BLaER1 treated with 17β-estradiol and CSF1 and Interleukin-3, amounts not matched to agents 10 nM and 100 nM (cell line): Measurements from ENCODE around the gene MS4A14.
"Not testable (repeated sequence)": the region's sequence is repeated elsewhere in the genome, so short reads cannot be mapped to it uniquely, and the experiment has no call there.

ENCODE experiments used
- H3K27ac ChIP-seq, 11 experiments: shearing (Covaris generic); formaldehyde crosslinking; 2 replicates each; pipeline ENCODE4 v1.8.1; 2022
- H3K27me3 ChIP-seq, 11 experiments: shearing (Covaris generic); formaldehyde crosslinking; 2 replicates each; pipeline ENCODE4 v1.8.1; 2022
- H3K36me3 ChIP-seq, 11 experiments: shearing (Covaris generic); formaldehyde crosslinking; 2 replicates each; pipeline ENCODE4 v1.8.1; 2022
- H3K4me1 ChIP-seq, 10 experiments: shearing (Covaris generic); formaldehyde crosslinking; 2 replicates each; pipeline ENCODE4 v1.8.1; 2022
- H3K4me2 ChIP-seq, 11 experiments: shearing (Covaris generic); formaldehyde crosslinking; 2 replicates each; pipeline ENCODE4 v1.8.1; 2022
- H3K4me3 ChIP-seq, 10 experiments: shearing (Covaris generic); formaldehyde crosslinking; 2 replicates each; pipeline ENCODE4 v1.8.1; 2022
- H3K9ac ChIP-seq, 11 experiments: shearing (Covaris generic); formaldehyde crosslinking; 2 replicates each; pipeline ENCODE4 v1.8.1; 2022
- H3K9me3 ChIP-seq, 11 experiments: shearing (Covaris generic); formaldehyde crosslinking; replicated peaks in 1 of 11; 2 replicates each; pipeline ENCODE4 v1.8.1; 2022
- H4K20me1 ChIP-seq, 11 experiments: shearing (Covaris generic); formaldehyde crosslinking; 2 replicates each; pipeline ENCODE4 v1.8.1; 2022
- Cebpa-rat ChIP-seq, 11 experiments: shearing (Covaris generic); IDR thresholded peaks; 2 replicates each; pipeline ENCODE4 v1.8.1; 2022

Gene MS4A14

GRCh38 chr11:60363542-60364470, 32.5 kb upstream of the MS4A14 start:
- Histone ChIP-seq H3K4me2 (peak overlapping the region; percentile 23 to 87 (median 61)), H3K27me3 (no peaks in the 10 kb centered on the region), H3K4me3 (peak overlapping the region in 3 of 10 experiments; percentile 6 to 36 (median 32); a peak in 4 of 20 replicates), H4K20me1 (no peaks in the 10 kb centered on the region), H3K4me1 (peaks cover 12 to 69% (median 17%) of the 10 kb centered on the region in 10 experiments), H3K27ac (peak overlapping the region; percentile 26 to 99 (median 58); a peak in 21 of 22 replicates), H3K9me3 (peaks cover 49 to 68% (median 57%) of the 10 kb centered on the region in 11 experiments), H3K36me3 (peaks cover 0 to 14% (median 7%) of the 10 kb centered on the region in 11 experiments; a peak in 8 of 22 replicates), H3K9ac (peak overlapping the region in 6 of 11 experiments; percentile 6 to 91 (median 46); a peak in 9 of 22 replicates)
- no peak for TF ChIP-seq Cebpa-rat (IDR thresholded peaks at IDR 0.05)

- peaks cover 12 to 94% (median 18%) of the 10 kb centered on the region in 10 experiments for H3K4me1 ChIP-seq
- H3K27me3 ChIP-seq, H3K36me3 ChIP-seq, H4K20me1 ChIP-seq, H3K4me3 ChIP-seq: not testable (repeated sequence)
- peaks cover 35 to 58% (median 41%) of the 10 kb centered on the region in 11 experiments for H3K9me3 ChIP-seq
- peak overlapping the region in 2 of 11 experiments; percentile 79 to 91; a peak in 5 of 22 replicates for H3K9ac ChIP-seq
- peak overlapping the region in 2 of 11 experiments; percentile 82 to 87; a peak in 6 of 22 replicates for H3K4me2 ChIP-seq
- peak overlapping the region in 5 of 11 experiments; percentile 55 to 99 (median 80); a peak in 9 of 22 replicates for H3K27ac ChIP-seq
Measured at GRCh38 chr11:60366262-60366904, 29.9 kb upstream of the MS4A14 start.

DNA sequence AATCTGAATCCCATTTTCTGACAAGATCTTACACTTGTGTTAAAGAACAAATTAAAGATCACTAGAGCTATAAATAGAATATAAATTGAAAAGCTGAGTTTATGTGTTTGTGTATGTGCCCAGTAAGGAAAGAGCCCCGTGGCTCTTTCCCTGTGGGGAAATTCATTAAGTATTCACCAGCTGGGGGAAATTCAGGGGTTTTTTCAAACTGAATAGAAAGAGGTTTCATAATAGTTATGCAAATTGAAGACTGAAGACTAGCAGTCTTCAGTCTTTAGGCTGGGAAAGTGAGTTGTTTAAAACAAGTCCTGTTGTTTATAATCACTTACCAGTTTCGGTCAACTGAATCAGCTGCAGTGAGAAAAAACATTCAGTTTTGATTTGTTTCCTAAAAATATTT, 29.2 kb upstream of the MS4A14 start:
- peaks cover 12 to 95% (median 21%) of the 10 kb centered on the region in 10 experiments for H3K4me1 ChIP-seq
- peaks cover 29 to 55% (median 39%) of the 10 kb centered on the region in 11 experiments for H3K9me3 ChIP-seq
- TF ChIP-seq Cebpa-rat (IDR thresholded peaks at IDR 0.05) = no peak; a peak in 1 of 22 replicates
- H3K27ac ChIP-seq = peak overlapping the region in 6 of 11 experiments; percentile 9 to 99 (median 69); a peak in 10 of 22 replicates
- no peaks in the 10 kb centered on the region for H3K27me3 ChIP-seq
- no peaks in the 10 kb centered on the region; a peak in 1 of 22 replicates for H3K36me3 ChIP-seq
- peak overlapping the region in 3 of 11 experiments; percentile 8 to 87 (median 75); a peak in 5 of 22 replicates for H3K4me2 ChIP-seq
- no peak overlapping the region; a peak in 1 of 20 replicates for H3K4me3 ChIP-seq
- H3K9ac ChIP-seq = peak overlapping the region in 3 of 11 experiments; percentile 53 to 91 (median 79); a peak in 6 of 22 replicates
- H4K20me1 ChIP-seq = no peaks in the 10 kb centered on the region

GRCh38 chr11:60367896-60368295, 28.4 kb upstream of the MS4A14 start:
- Histone ChIP-seq H3K4me3 (no peak overlapping the region), H3K9me3 (peaks cover 34 to 64% (median 42%) of the 10 kb centered on the region in 11 experiments), H3K27me3 (no peaks in the 10 kb centered on the region), H3K4me2 (peak overlapping the region in 3 of 11 experiments; percentile 3 to 80 (median 75); a peak in 5 of 22 replicates), H3K9ac (peak overlapping the region in 3 of 11 experiments; percentile 53 to 91 (median 79); a peak in 6 of 22 replicates), H3K36me3 (peaks cover 0 to 1% (median 0%) of the 10 kb centered on the region in 11 experiments; a peak in 2 of 22 replicates), H4K20me1 (no peaks in the 10 kb centered on the region), H3K27ac (peak overlapping the region in 5 of 11 experiments; percentile 55 to 99 (median 80); a peak in 8 of 22 replicates), H3K4me1 (peaks cover 12 to 95% (median 21%) of the 10 kb centered on the region in 10 experiments)
- no peak for TF ChIP-seq Cebpa-rat (IDR thresholded peaks at IDR 0.05)

DNA sequence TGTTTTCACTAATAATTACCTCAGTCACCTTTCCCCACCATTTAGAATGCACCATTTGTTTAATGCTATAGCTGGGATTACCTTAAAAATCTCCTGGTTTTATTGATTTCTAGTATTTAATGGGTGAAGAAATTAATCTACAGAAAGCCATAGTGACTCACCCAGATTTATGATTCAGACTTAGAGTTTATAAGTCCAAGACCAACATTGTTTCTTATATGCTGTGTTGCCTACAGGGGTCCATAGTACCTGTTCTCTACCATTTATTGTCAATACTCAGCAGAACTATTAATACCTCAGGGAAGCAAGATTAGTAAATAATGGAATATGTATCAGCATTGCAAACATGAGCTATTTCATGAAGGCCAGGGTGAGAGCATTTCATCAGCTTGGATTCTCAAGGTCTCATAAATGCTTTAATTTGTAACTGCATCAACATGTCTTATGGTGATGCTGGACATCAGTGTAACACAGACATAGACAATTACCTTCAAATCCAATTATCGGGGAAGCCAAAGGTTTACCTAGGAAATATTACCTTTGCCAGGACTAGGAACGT, 25.9 kb upstream of the MS4A14 start:
- H3K36me3 ChIP-seq = peaks cover 0 to 3% (median 0%) of the 10 kb centered on the region in 11 experiments; a peak in 2 of 22 replicates
- H4K20me1 ChIP-seq = no peaks in the 10 kb centered on the region
- peak overlapping the region in 3 of 11 experiments; percentile 80 to 99 (median 98); a peak in 6 of 22 replicates for H3K27ac ChIP-seq
- peak overlapping the region in 2 of 11 experiments; percentile 60 to 72; a peak in 2 of 22 replicates for H3K9ac ChIP-seq
- no peaks in the 10 kb centered on the region for H3K27me3 ChIP-seq
- peaks cover 0 to 91% (median 7%) of the 10 kb centered on the region in 10 experiments; a peak in 12 of 20 replicates for H3K4me1 ChIP-seq
- H3K4me2 ChIP-seq = peak overlapping the region in 3 of 11 experiments; percentile 63 to 82 (median 75); a peak in 5 of 22 replicates
- H3K9me3 ChIP-seq = peaks cover 37 to 78% (median 59%) of the 10 kb centered on the region in 11 experiments
- H3K4me3 ChIP-seq = no peak overlapping the region
- no peak for TF ChIP-seq Cebpa-rat (IDR thresholded peaks at IDR 0.05)

DNA sequence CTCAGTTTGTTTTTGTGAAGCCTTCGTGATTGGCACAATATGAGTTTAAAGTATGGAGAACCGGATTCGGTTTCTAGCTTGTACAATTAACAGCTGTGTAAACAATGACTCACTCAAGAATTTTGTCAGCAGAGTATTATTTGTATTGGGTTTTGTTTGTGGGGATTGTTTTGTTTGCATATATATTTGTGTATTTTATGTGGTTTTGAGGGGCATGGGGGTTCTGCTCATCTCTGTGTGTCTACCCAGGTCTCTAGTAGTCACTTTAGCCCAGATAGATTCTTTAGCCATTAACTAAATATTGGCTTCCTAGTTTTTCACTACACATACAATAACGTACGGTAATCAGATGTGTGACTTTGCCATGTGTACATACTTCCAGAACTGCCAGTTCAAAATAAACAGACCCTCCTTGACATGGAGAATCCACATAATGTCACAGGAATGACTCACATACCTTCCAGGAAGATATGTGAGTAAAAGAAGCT, 25.4 kb upstream of the MS4A14 start:
- Histone ChIP-seq H3K36me3 (peaks cover 0 to 3% (median 0%) of the 10 kb centered on the region in 11 experiments; a peak in 2 of 22 replicates), H3K4me1 (peaks cover 0 to 91% (median 10%) of the 10 kb centered on the region in 10 experiments; a peak in 14 of 20 replicates), H3K9ac (peak overlapping the region in 3 of 11 experiments; percentile 31 to 72 (median 60); a peak in 5 of 22 replicates), H3K9me3 (peaks cover 32 to 78% (median 63%) of the 10 kb centered on the region in 11 experiments), H3K27ac (peak overlapping the region in 3 of 11 experiments; percentile 80 to 99 (median 98); a peak in 6 of 22 replicates), H3K4me2 (peak overlapping the region in 4 of 11 experiments; percentile 43 to 82 (median 69); a peak in 8 of 22 replicates), H3K27me3 (no peaks in the 10 kb centered on the region), H4K20me1 (no peaks in the 10 kb centered on the region), H3K4me3 (no peak overlapping the region)
- no peak for TF ChIP-seq Cebpa-rat (IDR thresholded peaks at IDR 0.05)

- H4K20me1 ChIP-seq = no peaks in the 10 kb centered on the region
- H3K36me3 ChIP-seq = peaks cover 0 to 3% (median 0%) of the 10 kb centered on the region in 11 experiments; a peak in 2 of 22 replicates
- H3K27me3 ChIP-seq = no peaks in the 10 kb centered on the region
- H3K9me3 ChIP-seq = peaks cover 29 to 80% (median 66%) of the 10 kb centered on the region in 11 experiments
- peak overlapping the region in 6 of 11 experiments; percentile 0 to 82 (median 53); a peak in 7 of 22 replicates for H3K4me2 ChIP-seq
- peak overlapping the region in 3 of 11 experiments; percentile 31 to 72 (median 60); a peak in 6 of 22 replicates for H3K9ac ChIP-seq
- H3K27ac ChIP-seq = peak overlapping the region in 4 of 11 experiments; percentile 18 to 99 (median 89); a peak in 7 of 22 replicates
- H3K4me3 ChIP-seq = no peak overlapping the region
- peaks cover 5 to 91% (median 15%) of the 10 kb centered on the region in 10 experiments for H3K4me1 ChIP-seq
- TF ChIP-seq Cebpa-rat (IDR thresholded peaks at IDR 0.05) = no peak
Measured at GRCh38 chr11:60371386-60371785, 24.9 kb upstream of the MS4A14 start.
